NK-92 treated with Interleukin-12 subunit alpha and Interleukin-12 subunit beta, amount 100 ng/mL, for 24 hours (cell line): ENCODE results near the gene TRA2B.

ENCODE experiments used
- DNase-seq: peaks from one replicate; lab custom pipeline; 2025; lab: John Stamatoyannopoulos, UW

The TRA2B gene

GRCh38 chr3:185867650-185868049 lies 70.2 kb downstream of the TRA2B start:
- DNase-seq = no peak

- DNase-seq = no peak
These were observed 70.8 kb downstream of the TRA2B start for GRCh38 chr3:185866995-185867394.

DNA sequence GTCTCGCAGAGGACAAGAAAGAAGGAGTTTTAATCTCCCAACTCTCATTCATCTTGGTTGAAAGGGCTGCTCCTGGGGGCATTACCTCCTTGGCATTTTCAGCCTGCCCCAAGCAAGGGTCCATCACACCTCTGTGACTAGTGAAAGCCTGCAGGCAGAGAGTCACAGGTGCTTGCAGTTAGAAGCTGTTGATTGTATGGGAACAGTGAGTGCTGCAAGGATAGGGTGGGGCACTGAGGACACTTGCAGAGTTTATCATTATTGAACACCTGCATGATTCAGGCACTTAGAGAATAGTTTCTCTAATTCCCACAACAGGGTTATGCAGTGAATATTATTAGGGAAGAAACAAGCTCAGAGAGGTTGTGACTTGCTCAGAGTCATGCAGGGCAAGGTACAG lies 71.3 kb downstream of the TRA2B start:
- DNase-seq = no peak
